Thyroid gland (tissue), 4 donors: Measurements from ENCODE around the gene TSPYL4. TPM values are rescaled to one million over a fixed set of nuclear protein-coding genes. Genes with fewer than 3 reads are reported as not detected.

Source experiments
- DNase-seq, 2 donors: peaks; one replicate each; pipeline ENCODE4 v3.0.0-alpha.2; 2019
- H3K27ac ChIP-seq, 3 donors: fragments of 200-600 bp; sonication (generic); 1 replicate in 2 of 3; 2 replicates in 1 of 3; pipeline ENCODE4 v1.5.1; 2016 to 2019; ENCODE audit warnings: mild to moderate bottlenecking in 1 of 3, moderate library complexity in 1 of 3
- H3K27me3 ChIP-seq: fragments of 200-600 bp; sonication (generic); one replicate; pipeline ENCODE4 v1.5.1; 2019
- H3K36me3 ChIP-seq, 2 donors: fragments of 200-600 bp; sonication (generic); one replicate each; pipeline ENCODE4 v1.5.1; 2016 to 2019
- H3K4me1 ChIP-seq, 2 donors: fragments of 200-600 bp; sonication (generic); one replicate each; pipeline ENCODE4 v1.5.1; 2017 to 2019
- H3K4me3 ChIP-seq, 3 donors: fragments of 200-600 bp; sonication (generic); replicated peaks in 1 of 3; 1 replicate in 2 of 3; 2 replicates in 1 of 3; pipeline ENCODE4 v1.5.1; 2016; ENCODE audit warnings: mild to moderate bottlenecking in 1 of 3
- H3K9me3 ChIP-seq: fragments of 200-600 bp; sonication (generic); one replicate; pipeline ENCODE4 v1.5.1; 2017
- CTCF ChIP-seq, 6 experiments: fragments of 200-600 bp in 3 of 6; fragments of 450-650 bp in 3 of 6; sonication (generic) in 3 of 6; IDR thresholded peaks; one replicate each; pipeline ENCODE4 v1.5.1; 2016 to 2019; ENCODE audit warnings: antibody characterized with exemption in 6 of 6, mild to moderate bottlenecking in 2 of 6, inconsistent platforms in 1 of 6, moderate library complexity in 1 of 6
- POLR2A ChIP-seq, 2 donors: fragments of 450-650 bp; IDR thresholded peaks; one replicate each; pipeline ENCODE4 v1.6.1; 2017; ENCODE audit warnings: antibody characterized with exemption in 2 of 2, mild to moderate bottlenecking in 2 of 2, moderate library complexity in 1 of 2
- WGBS, 2 donors: methylation state at CpG; one replicate each; pipeline ENCODE4 v1.1.5; 2017; 5-methylcytosine and 5-hydroxymethylcytosine counted together
- intact Hi-C: fragments of 100-400 bp; cut with DNase I; formaldehyde crosslinking; loops from one replicate; pipeline ENCODE4 v1.15.1; 2023
- total RNA-seq, 4 donors: library from RNA; depleted of rRNA; stranded (reverse); fragments of >200 nt; gene quantifications; one replicate each; pipeline ENCODE4 v1.2.3, GENCODE V29; 2016

The TSPYL4 gene
- total RNA-seq, 4 donors from 2014 or later: 21.4 to 26.7 (median 24.5) TPM

- TF ChIP-seq POLR2A (IDR thresholded peaks at IDR 0.05): no peak
- no peak for TF ChIP-seq CTCF (IDR thresholded peaks at IDR 0.05)
- WGBS, 2 donors: 90 to 100% methylated on average over 2 to 4 of the region's 4 CpGs
- intact Hi-C loops: no loop called here
Measured at GRCh38 chr6:116265041-116265829, 11.4 kb upstream of the TSPYL4 start.

GRCh38 chr6:116263353-116263752, 9.5 kb upstream of the TSPYL4 start:
- Histone ChIP-seq H3K4me1 (no peaks in the 10 kb centered on the region), H3K4me3 (no peak overlapping the region), H3K27me3 (no peaks in the 10 kb centered on the region), H3K27ac (no peak overlapping the region), H3K9me3 (no peaks in the 10 kb centered on the region), H3K36me3 (no peaks in the 10 kb centered on the region)
- 97 to 100% methylated on average over 1 of the region's 1 CpG for WGBS, 2 donors
- DNase-seq: no peak
- TF ChIP-seq CTCF (IDR thresholded peaks at IDR 0.05): no peak
- TF ChIP-seq POLR2A (IDR thresholded peaks at IDR 0.05): no peak
- intact Hi-C loops: no loop called here

More at GRCh38 chr6:116265041-116265829, 11.4 kb upstream of the TSPYL4 start:
- Histone ChIP-seq H3K4me1 (no peaks in the 10 kb centered on the region), H3K36me3 (no peaks in the 10 kb centered on the region), H3K4me3 (no peak overlapping the region), H3K27me3 (no peaks in the 10 kb centered on the region), H3K9me3 (no peaks in the 10 kb centered on the region), H3K27ac (no peak overlapping the region)
- DNase-seq: no peak

GRCh38 chr6:116258520-116258919, 4.6 kb upstream of the TSPYL4 start:
- Histone ChIP-seq H3K36me3 (no peaks in the 10 kb centered on the region), H3K27me3 (no peaks in the 10 kb centered on the region), H3K9me3 (no peaks in the 10 kb centered on the region), H3K27ac (no peak overlapping the region), H3K4me1 (peaks cover 9 to 10% of the 10 kb centered on the region in 2 donors), H3K4me3 (no peak overlapping the region)
- TF ChIP-seq CTCF (IDR thresholded peaks at IDR 0.05) (no peak), POLR2A (IDR thresholded peaks at IDR 0.05) (no peak)
- intact Hi-C loops: no loop called here
- WGBS, 2 donors: 95 to 98% methylated on average over 16 to 18 of the region's 18 CpGs
- no peak for DNase-seq

GRCh38 chr6:116256694-116257093, 2.8 kb upstream of the TSPYL4 start:
- Histone ChIP-seq H3K36me3 (no peaks in the 10 kb centered on the region), H3K4me1 (peaks cover 25 to 26% of the 10 kb centered on the region in 2 donors), H3K27ac (no peak overlapping the region), H3K9me3 (no peaks in the 10 kb centered on the region), H3K27me3 (no peaks in the 10 kb centered on the region), H3K4me3 (no peak overlapping the region)
- 92 to 97% methylated on average over 1 of the region's 1 CpG for WGBS, 2 donors
- no peak for TF ChIP-seq POLR2A (IDR thresholded peaks at IDR 0.05)
- intact Hi-C loops: no loop called here
- no peak for DNase-seq

GRCh38 chr6:116255246-116255800, 1.4 kb upstream of the TSPYL4 start:
- no peak for DNase-seq
- TF ChIP-seq POLR2A (IDR thresholded peaks at IDR 0.05) (no peak), CTCF (IDR thresholded peaks at IDR 0.05) (no peak)
- H3K27ac ChIP-seq: peak overlapping the region in 1 of 3 donors; percentile 94
- H3K9me3 ChIP-seq: no peaks in the 10 kb centered on the region
- H3K4me1 ChIP-seq: peaks cover 34 to 39% of the 10 kb centered on the region in 2 donors
- intact Hi-C loops: no loop called here
- no peaks in the 10 kb centered on the region for H3K27me3 ChIP-seq
- no peak overlapping the region for H3K4me3 ChIP-seq
- 52 to 54% methylated on average over 5 of the region's 5 CpGs for WGBS, 2 donors
- H3K36me3 ChIP-seq: no peaks in the 10 kb centered on the region
